Tibial nerve (tissue), 4 donors: ENCODE results near the gene SLC19A2.

Experiments used
- EP300 ChIP-seq, 2 donors: sonication (generic); formaldehyde crosslinking; IDR thresholded peaks; one replicate each; pipeline ENCODE4 v1.6.1; 2017; ENCODE audit warnings: antibody characterized with exemption in 2 of 2, mild to moderate bottlenecking in 1 of 2
- POLR2A ChIP-seq, 2 donors: fragments of 450-650 bp; IDR thresholded peaks; one replicate each; pipeline ENCODE4 v1.6.1; 2017; ENCODE audit warnings: antibody characterized with exemption in 2 of 2, mild to moderate bottlenecking in 2 of 2, moderate library complexity in 2 of 2
- TF ChIP-seq, protein P1 (sequence below), 5 experiments: fragments of 200-600 bp in 3 of 5; fragments of 450-650 bp in 2 of 5; sonication (generic) in 3 of 5; IDR thresholded peaks; one replicate each; pipeline ENCODE4 v1.5.1; 2016 to 2019; ENCODE audit warnings: antibody characterized with exemption in 5 of 5, mild to moderate bottlenecking in 3 of 5, moderate library complexity in 2 of 5

DNA sequence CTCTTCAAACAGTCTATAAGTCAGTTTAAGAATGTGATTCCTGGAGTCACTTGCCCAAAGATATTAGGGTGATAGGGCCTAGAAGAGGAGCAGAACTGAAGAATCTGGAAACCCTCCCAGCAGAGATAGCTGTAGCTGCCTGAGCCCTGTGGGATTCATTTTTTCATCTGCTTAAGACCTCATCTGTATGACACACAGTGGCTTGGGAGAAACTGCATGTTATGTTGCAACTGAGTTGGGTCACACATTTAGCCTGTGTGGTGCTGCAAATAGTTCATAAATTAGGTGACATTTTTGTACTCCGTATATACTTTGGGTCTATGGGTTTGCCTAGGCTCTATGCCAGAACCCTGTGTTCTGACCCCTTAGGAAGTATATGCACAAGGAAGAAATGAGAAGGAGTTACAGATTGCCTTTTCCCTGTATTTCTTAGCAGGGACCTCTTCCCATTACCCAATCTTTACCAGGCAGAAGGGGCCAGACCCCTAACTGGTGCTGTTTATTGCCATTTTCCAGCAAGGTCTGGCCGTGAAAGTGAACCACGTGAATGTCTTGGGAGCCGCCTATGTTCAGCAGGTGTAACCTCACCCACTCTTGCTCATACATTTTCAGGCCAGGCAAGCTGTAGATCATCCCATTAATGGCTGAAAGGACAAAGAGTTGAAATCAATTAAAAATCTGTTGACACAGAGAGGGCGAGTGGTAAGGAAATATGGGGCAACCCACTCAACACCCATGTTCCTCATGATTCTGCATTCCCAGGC lies 41.9 kb upstream of the SLC19A2 start:
- TF ChIP-seq, protein P1, sequence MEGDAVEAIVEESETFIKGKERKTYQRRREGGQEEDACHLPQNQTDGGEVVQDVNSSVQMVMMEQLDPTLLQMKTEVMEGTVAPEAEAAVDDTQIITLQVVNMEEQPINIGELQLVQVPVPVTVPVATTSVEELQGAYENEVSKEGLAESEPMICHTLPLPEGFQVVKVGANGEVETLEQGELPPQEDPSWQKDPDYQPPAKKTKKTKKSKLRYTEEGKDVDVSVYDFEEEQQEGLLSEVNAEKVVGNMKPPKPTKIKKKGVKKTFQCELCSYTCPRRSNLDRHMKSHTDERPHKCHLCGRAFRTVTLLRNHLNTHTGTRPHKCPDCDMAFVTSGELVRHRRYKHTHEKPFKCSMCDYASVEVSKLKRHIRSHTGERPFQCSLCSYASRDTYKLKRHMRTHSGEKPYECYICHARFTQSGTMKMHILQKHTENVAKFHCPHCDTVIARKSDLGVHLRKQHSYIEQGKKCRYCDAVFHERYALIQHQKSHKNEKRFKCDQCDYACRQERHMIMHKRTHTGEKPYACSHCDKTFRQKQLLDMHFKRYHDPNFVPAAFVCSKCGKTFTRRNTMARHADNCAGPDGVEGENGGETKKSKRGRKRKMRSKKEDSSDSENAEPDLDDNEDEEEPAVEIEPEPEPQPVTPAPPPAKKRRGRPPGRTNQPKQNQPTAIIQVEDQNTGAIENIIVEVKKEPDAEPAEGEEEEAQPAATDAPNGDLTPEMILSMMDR (IDR thresholded peaks at IDR 0.05), result no peak
- TF ChIP-seq POLR2A (IDR thresholded peaks at IDR 0.05) (no peak), EP300 (IDR thresholded peaks at IDR 0.05) (no peak)
